Stimulated activated CD8-positive, alpha-beta memory T cell treated with anti-CD3 and anti-CD28 coated beads, Interleukin-7, amount 100 ng/mL, for 4 hours (primary cell): ENCODE results near the gene HSPA9.

Source experiments
- DNase-seq, 2 donors: peaks; one replicate each; pipeline ENCODE4 v3.0.0-alpha.2; 2020; ENCODE audit warnings: low read depth in 2 of 2

HSPA9 gene

DNA sequence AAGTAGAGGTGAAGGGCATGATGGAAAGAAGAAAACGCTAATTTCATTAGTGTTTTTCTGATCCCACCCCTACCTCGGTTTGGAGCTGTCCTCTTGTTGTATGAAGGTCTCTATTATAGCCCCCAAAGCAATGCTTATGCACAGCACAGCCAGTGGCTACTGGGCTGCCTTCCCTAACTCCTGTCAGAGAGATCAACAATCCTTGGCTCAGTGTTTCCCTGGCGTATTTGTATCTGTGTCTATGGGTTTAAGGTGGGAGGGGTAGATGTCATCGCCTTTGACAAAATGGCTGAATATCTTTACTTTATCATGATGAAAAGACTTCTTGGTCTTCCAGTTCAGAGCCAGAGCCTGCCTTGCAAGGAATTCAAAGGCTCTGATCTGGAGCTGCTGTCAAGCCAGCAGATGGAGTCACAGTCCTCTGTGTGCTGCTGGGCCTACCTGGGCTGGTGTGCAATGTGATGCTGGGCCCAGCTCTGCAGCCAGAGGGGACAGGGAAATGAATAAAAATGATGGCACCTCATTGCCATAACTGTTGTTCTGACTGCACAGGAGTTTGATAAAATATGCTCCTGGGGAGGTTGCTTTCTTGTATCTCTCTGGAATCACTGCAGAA is 20.1 kb upstream of the HSPA9 start:
- no peak for DNase-seq

- DNase-seq, result no peak
These were observed 19.3 kb upstream of the HSPA9 start for GRCh38 chr5:138594305-138595058.

DNA sequence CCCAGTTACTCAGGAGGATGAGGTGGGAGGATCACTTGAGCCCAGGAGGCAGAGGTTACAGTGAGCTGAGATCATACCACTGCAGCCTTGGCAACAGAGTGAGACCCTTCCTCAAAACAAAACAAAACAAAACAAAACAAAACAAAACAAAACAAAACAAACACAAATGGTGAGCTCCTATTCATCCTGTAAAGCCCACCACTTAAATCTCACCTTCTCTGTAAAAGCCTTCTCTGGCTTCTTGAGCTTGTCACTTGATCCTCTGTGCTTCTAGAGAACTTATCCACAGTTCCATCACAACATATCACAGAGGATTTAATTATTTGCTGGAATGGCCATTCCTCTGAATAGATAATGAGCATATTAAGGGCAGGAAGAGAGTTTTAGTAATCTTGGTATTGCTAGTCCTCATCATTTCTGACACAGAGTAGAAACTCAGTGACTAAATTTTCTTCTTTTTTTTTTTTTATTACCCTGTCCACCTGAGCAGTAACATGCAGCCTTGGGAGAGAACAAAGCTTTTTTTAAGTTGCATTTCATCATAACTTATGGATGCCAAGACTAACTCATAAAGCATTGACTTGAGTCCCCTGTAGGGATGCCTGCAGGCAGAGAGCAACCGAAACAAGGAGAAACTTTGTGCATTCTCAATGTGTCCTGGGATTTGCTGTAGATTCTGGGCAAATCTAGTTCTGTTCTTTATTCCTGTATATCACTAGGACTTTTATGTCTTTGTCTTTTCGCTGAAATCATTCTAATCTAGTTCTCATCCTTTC is 13.0 kb upstream of the HSPA9 start:
- no peak for DNase-seq

DNA sequence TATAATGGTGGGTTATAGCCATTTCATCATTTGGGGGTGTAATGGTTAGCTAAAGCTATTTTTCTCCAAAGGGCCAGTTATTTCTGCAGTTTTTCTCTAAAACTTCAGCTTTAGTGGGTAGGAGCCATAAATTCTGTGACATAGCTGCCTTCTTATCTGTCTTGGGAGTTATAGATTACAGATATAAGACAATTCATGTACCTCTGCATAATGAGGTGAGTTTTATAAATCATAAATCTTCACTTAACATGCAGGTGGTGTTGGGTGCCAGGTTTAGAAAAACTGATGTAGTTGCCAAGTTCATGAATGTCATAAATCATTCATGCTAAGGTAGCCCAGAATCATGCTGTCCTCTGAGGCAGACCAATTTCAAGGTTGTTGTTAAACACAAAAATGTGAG is 10.0 kb upstream of the HSPA9 start:
- DNase-seq, result no peak

- DNase-seq, result no peak
These were observed 8.9 kb upstream of the HSPA9 start for GRCh38 chr5:138583984-138584637.

GRCh38 chr5:138582959-138583358 is 7.8 kb upstream of the HSPA9 start:
- no peak for DNase-seq

DNA sequence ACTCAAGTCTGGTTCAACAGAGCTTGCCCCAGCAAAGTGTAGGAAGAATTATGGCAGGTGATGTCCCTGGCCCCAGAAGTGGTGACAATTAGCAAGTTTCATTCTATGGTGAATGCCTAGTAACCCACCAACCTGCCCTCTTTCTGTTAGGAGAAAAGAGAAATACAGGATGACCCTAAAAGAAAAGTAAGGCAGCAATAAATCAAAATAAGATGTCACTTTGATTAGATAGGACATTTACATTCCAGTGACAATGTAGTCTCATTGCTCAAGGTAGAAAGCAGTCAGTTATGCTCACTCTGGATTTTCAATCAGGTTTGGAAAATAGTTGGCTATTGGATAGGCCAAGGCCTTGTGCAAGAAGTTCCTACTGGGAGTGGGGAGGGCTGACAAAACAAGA is 5.6 kb upstream of the HSPA9 start:
- DNase-seq, result no peak

GRCh38 chr5:138580001-138580400 is 4.8 kb upstream of the HSPA9 start:
- no peak for DNase-seq

DNA sequence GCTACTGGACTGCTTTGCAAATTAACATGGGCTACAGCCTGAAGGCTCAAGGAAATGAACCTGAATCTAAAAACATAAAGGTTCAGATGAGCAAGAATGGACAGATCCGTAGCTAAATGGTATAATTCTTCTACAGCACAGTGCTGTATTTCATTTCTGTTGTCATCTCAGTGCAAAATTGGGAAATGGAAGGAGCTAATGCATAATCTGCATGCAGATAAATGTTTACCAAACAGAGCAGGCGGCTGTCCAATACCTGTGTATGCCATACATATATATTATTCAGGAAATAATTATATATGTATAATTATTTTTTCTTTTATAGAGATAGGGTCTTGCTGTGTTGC is 4.3 kb upstream of the HSPA9 start:
- no peak for DNase-seq

GRCh38 chr5:138577452-138577851 is 2.3 kb upstream of the HSPA9 start:
- DNase-seq, result no peak

- no peak for DNase-seq
These were observed 432 bp downstream of the HSPA9 start for GRCh38 chr5:138574744-138575193.

GRCh38 chr5:138573949-138574670 is 1.1 kb downstream of the HSPA9 start:
- DNase-seq, result no peak

GRCh38 chr5:138573223-138573622 is 2.0 kb downstream of the HSPA9 start:
- DNase-seq, result no peak

DNA sequence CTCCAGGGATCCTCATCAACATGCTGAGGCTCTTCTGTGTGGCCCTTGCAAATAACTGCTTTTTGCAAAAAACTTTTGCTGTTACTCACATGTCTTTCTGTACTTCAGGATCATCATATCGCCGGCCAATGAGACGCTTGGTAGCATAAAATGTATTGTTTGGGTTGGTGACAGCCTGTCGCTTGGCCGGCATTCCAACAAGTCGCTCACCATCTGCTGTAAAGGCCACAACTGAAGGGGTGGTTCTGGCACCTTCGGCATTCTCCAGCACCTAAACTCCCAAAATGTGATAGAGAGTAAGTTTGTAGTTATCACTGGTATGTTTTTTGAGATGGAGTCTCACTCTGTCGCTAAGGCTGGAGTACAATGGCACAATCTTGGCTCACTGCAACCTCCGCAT is 4.3 kb downstream of the HSPA9 start:
- no peak for DNase-seq

DNA sequence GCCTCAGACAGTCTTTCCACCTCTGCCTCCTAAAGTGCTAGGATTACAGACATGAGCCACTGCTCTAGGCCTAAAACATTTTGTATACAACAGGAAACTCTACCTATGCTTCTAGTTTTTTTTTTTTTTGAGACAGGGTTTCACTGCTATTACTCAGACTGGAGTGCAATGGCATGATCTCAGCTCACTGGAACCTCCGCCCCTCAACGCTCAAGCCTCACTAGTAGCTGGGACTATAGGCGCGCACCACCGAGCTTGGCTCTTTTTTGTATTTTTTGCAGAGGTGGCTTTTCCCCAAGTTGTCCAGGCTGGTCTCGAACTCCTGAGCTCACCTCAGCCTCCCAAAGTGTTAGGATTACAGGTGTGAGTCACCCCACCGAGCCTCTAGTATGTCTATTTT is 5.4 kb downstream of the HSPA9 start:
- DNase-seq, result no peak

DNA sequence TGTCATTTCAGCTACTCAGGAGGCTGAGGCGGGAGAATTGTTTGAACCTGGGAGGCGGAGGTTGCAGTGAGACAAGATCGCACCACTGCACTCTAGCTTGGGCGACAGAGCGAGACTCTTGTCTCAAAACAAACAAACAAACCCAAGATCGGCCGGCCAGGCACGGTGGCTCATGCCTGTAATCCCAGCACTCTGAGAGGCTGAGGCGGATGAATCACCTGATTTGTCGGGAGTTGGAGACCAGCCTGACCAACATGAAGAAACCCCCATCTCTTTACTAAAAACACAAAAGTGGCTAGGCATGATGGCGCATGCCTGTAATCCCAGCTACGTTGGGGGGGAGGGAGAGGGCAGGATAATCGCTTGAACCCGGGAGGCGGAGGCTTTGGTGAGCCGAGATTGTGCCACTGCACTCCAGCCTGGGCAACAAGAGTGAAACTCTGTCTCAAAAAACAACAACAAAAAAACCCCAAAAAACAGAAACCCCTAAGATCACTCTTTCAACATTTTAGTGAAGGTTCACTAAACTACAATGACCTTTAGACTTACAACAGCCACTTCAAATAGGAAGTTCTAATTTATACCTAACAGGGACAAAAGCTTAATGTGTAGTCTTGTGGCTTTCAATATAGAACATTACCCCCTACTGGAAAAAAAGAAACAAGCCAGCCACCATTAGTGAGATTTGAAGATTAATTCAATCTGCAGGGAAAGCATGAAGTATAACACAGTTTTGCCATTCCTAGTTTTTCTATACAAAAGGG is 7.0 kb downstream of the HSPA9 start:
- no peak for DNase-seq

- no peak for DNase-seq
These were observed 8.4 kb downstream of the HSPA9 start for GRCh38 chr5:138566792-138567191.

- DNase-seq, result peak in 1 of 2 donors; percentile 14
These were observed 9.9 kb downstream of the HSPA9 start for GRCh38 chr5:138565100-138565821.

DNA sequence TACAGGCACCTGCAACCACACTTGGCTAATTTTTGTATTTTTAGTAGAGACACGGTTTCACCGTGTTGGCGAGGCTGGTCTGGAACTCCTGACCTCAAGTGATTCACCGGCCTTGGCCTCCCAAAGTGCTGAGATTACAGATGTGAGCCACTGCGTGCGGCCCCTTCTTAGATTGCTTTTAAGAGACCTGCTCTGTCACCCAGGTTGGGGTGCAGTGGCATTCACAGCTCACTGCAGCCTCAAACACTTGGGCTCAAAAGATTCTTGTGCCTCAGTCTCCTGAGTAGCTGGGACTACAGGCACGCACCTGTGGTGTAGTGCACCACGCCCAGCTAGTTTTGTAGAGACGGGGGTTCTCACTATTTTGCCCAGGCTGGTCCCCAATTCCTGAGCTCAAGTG is 11.0 kb downstream of the HSPA9 start:
- no peak for DNase-seq
